ENCODE data around the gene PSTPIP2. TPM values are rescaled to one million over a fixed set of nuclear protein-coding genes. Genes with fewer than 3 reads are reported as not detected.

Gene PSTPIP2
- total and polyA plus RNA-seq, 9 of the 15 experiments (the other 6 are each of a cell fraction or from before 2014, with no cell fraction given): 14.0 to 45.7 (median 27.1) TPM

GRCh38 chr18:46010676-46011075, 61.4 kb downstream of the PSTPIP2 start:
- no peaks in the 10 kb centered on the region for H3K27me3 ChIP-seq (ENCODE audit: control insufficient read depth in 2 of 2, insufficient read depth in 2 of 2, low read length in 2 of 2)
- H3K4me3 ChIP-seq: no peak overlapping the region
- peaks cover 32% of the 10 kb centered on the region; the same call in 2 of the 3 replicates for H3K36me3 ChIP-seq (ENCODE audit: control insufficient read depth, insufficient read depth, low read length)
- H3K79me2 ChIP-seq (ENCODE audit: control insufficient read depth, insufficient read depth, low read length): no peaks in the 10 kb centered on the region
- FAIRE-seq (no peak), DNase-seq (ENCODE audit: extremely low read depth in 1 of 4, low spot score in 3 of 4) (no peak), ATAC-seq (no peak)
- H3K9me3 ChIP-seq (replicated peaks; ENCODE audit: control insufficient read depth, insufficient read depth, low read depth, low read length): no peaks in the 10 kb centered on the region
- H4K20me1 ChIP-seq (replicated peaks; ENCODE audit: control insufficient read depth, insufficient read depth, low read length): no peaks in the 10 kb centered on the region
- POLR2A ChIA-PET: interaction anchor here (0.6 to 1.5 kb wide), 3 partner anchors 8 to 59 kb away, joined by 3 to 4 read pairs (median 3); no protein-coding TSS in a partner anchor
- TF ChIP-seq ZNF197 (CRISPR knock-in tag; IDR thresholded peaks at IDR 0.05; ENCODE audit: low read depth) (no peak), TFAP4 (CRISPR knock-in tag; IDR thresholded peaks at IDR 0.05; ENCODE audit: borderline replicate concordance) (no peak), ZFP1 (CRISPR knock-in tag; IDR thresholded peaks at IDR 0.05) (no peak), ELF4 (CRISPR knock-in tag; IDR thresholded peaks at IDR 0.05) (no peak), ZNF263 (CRISPR knock-in tag; IDR thresholded peaks at IDR 0.05; ENCODE audit: borderline replicate concordance) (no peak)
- CTCF ChIA-PET (ENCODE audit: low intra/inter-chr PET ratio): no interaction called here
- H3K4me2 ChIP-seq (ENCODE audit: insufficient read depth, low read length): no peak overlapping the region
- intact Hi-C loops (cut with micrococcal nuclease) (no loop called here), in situ Hi-C loops (cut with MboI) (no loop called here)
- H2AFZ ChIP-seq (ENCODE audit: low read depth, low read length): no peak overlapping the region
- H3K9ac ChIP-seq (ENCODE audit: insufficient read depth in 1 of 2, low read depth in 2 of 2, low read length in 2 of 2): no peak overlapping the region
- peaks cover 0 to 5% of the 10 kb centered on the region in 2 experiments; a peak in 3 of 5 replicates for H3K4me1 ChIP-seq (replicated peaks in 1 of 2; ENCODE audit: control insufficient read depth in 2 of 2, insufficient read depth in 2 of 2, low read length in 2 of 2)
- no peak overlapping the region for H3K27ac ChIP-seq (ENCODE audit: extremely low read depth, low read depth, low read length)
- BruUV-seq (replicated peaks): no TSS peak
- H3K9me1 ChIP-seq (ENCODE audit: control insufficient read depth, insufficient read depth, low read length): no peaks in the 10 kb centered on the region
- WGBS (ENCODE audit: insufficient coverage, low coverage, missing lambda C conversion rate): 85% methylated on average over 4 of the region's 4 CpGs
